Adrenal gland (tissue), 12 donors: ENCODE data around the gene PTPRU. TPM values are rescaled to one million over a fixed set of nuclear protein-coding genes. Genes with fewer than 3 reads are reported as not detected.

ENCODE experiments used
- DNase-seq, 7 donors: peaks; one replicate each; pipeline ENCODE4 v3.0.0-alpha.2; 2019 to 2020
- H3K27ac ChIP-seq, 5 donors: fragments of 200-600 bp; sonication (generic) in 4 of 5; 1 replicate in 3 of 5; 2 replicates in 2 of 5; pipeline versions ENCODE4 v1.5.1 to v1.8.0; 2016 to 2020; ENCODE audit warnings: mild to moderate bottlenecking in 1 of 5
- H3K27me3 ChIP-seq: fragments of 200-600 bp; 2 replicates; pipeline ENCODE4 v1.8.0; 2021
- H3K36me3 ChIP-seq, 2 donors: fragments of 200-600 bp; replicated peaks in 1 of 2; 1 replicate in 1 of 2; 2 replicates in 1 of 2; pipeline versions ENCODE4 v1.5.1 to v1.8.0; 2018 to 2022
- H3K4me1 ChIP-seq, 2 donors: fragments of 200-600 bp; replicated peaks in 1 of 2; 1 replicate in 1 of 2; 2 replicates in 1 of 2; pipeline versions ENCODE4 v1.5.1 to v1.8.0; 2018 to 2021
- H3K4me3 ChIP-seq, 4 donors: fragments of 200-600 bp; sonication (generic) in 3 of 4; one replicate each; pipeline ENCODE4 v1.5.1; 2016 to 2018
- H3K9me3 ChIP-seq, 3 donors: fragments of 200-600 bp; sonication (generic) in 1 of 3; replicated peaks in 1 of 3; 1 replicate in 2 of 3; 2 replicates in 1 of 3; pipeline versions ENCODE4 v1.5.1 to v1.8.0; 2016 to 2021
- CTCF ChIP-seq, 6 experiments: fragments of 450-650 bp in 4 of 6; fragments of 200-600 bp in 2 of 6; sonication (generic) in 1 of 6; IDR thresholded peaks; 1 replicate in 5 of 6; 2 replicates in 1 of 6; pipeline versions ENCODE4 v1.5.1 to v1.8.0; 2016 to 2021; ENCODE audit warnings: antibody characterized with exemption in 6 of 6, mild to moderate bottlenecking in 2 of 6, moderate library complexity in 1 of 6
- POLR2A ChIP-seq, 2 donors: fragments of 450-650 bp; IDR thresholded peaks; one replicate each; pipeline ENCODE4 v1.6.1; 2017; ENCODE audit warnings: antibody characterized with exemption in 2 of 2, mild to moderate bottlenecking in 2 of 2, moderate library complexity in 1 of 2
- WGBS, 4 donors: extraction: QIAGEN DNeasy Blood & Tissue Kit in 2 of 4; methylation state at CpG; one replicate each; pipeline versions ENCODE4 v1.1.5 to v1.1.7; 2013 to 2017; 5-methylcytosine and 5-hydroxymethylcytosine counted together
- intact Hi-C, 2 donors: fragments of 100-400 bp; cut with DNase I; formaldehyde crosslinking; loops; one replicate each; pipeline versions ENCODE4 v1.14.1 to v1.15.0; 2022 to 2023
- polyA plus RNA-seq, 3 donors: library from polyadenylated mRNA; stranded (reverse); fragments of 200-250 nt in 2 of 3; fragments of 350-450 nt in 1 of 3; fragmentation: Illumina TruSeq in 1 of 3; extraction: RNeasy Lipid Tissue Mini Kit (QIAGEN cat#74804) in 1 of 3; gene quantifications; one replicate each; pipeline ENCODE4 v1.2.3, GENCODE V29; 2013 to 2014
- total RNA-seq, 9 donors: library from RNA; depleted of rRNA in 4 of 9; stranded (reverse); fragments of >200 nt in 4 of 9; fragments of 120-200 nt in 1 of 9; fragmentation: NEBNext Ultra II Directional in 1 of 9; extraction: Animal tissue kit (Norgen Biotek cat#: 25700) in 1 of 9; gene quantifications; one replicate each; pipeline versions ENCODE4 v1.1.0 to v1.2.4, GENCODE V29; 2013 to 2023
- donor health status: healthy with polysubstance abuse.
- donor health status: Bipolar disorder and iron deficiency.
- donor health status: DM: yes; HTN: yes; CAD: no.
- donor health status: DM: no; HTN: no; CAD: no.
- donor health status: DM: no; HTN: no; CAD: no.
- donor health status: DM: yes; HTN: yes; CAD: no.

Gene PTPRU
- total and polyA plus RNA-seq, 12 donors, result 1.4 to 14.4 (median 6.7) TPM

GRCh38 chr1:29290414-29290985 lies 54.2 kb downstream of the PTPRU start:
- WGBS, 4 donors, result 81 to 96% (median 90%) methylated on average over 12 of the region's 12 CpGs
- no peak overlapping the region for H3K27ac ChIP-seq
- no peaks in the 10 kb centered on the region for H3K36me3 ChIP-seq
- no peaks in the 10 kb centered on the region for H3K9me3 ChIP-seq
- intact Hi-C loops, result no loop called here
- peaks cover 0 to 4% of the 10 kb centered on the region in 2 donors for H3K4me1 ChIP-seq
- DNase-seq, result no peak
- H3K4me3 ChIP-seq, result no peak overlapping the region
- no peak for TF ChIP-seq POLR2A (IDR thresholded peaks at IDR 0.05)
- no peak for TF ChIP-seq CTCF (IDR thresholded peaks at IDR 0.05)
- no peaks in the 10 kb centered on the region for H3K27me3 ChIP-seq

DNA sequence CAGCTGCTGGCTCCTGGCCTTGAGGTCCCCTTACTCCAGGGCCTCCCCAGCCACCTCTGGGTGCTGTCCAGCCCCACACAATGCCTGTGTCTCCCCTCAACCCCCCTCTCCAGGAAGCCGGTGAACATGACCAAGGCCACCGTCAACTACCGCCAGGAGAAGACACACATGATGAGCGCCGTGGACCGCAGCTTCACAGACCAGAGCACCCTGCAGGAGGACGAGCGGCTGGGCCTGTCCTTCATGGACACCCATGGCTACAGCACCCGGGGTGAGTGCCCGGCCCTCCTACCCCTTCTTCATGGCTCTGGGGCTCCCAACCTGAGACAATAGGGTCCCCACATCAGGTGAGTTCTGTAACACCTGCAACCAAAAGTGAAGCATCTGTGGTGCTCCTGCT lies 55.4 kb downstream of the PTPRU start:
- intact Hi-C loops, result no loop called here

GRCh38 chr1:29292344-29292743 lies 56.0 kb downstream of the PTPRU start:
- H3K36me3 ChIP-seq, result no peaks in the 10 kb centered on the region
- no peak for TF ChIP-seq POLR2A (IDR thresholded peaks at IDR 0.05)
- TF ChIP-seq CTCF (IDR thresholded peaks at IDR 0.05), result no peak
- H3K4me3 ChIP-seq, result no peak overlapping the region
- H3K27me3 ChIP-seq, result no peaks in the 10 kb centered on the region
- DNase-seq, result no peak
- no peaks in the 10 kb centered on the region for H3K9me3 ChIP-seq
- 69 to 86% (median 83%) methylated on average over 3 of the region's 3 CpGs for WGBS, 4 donors
- no peak overlapping the region for H3K27ac ChIP-seq
- no peaks in the 10 kb centered on the region for H3K4me1 ChIP-seq
- intact Hi-C loops, result no loop called here

More for the DNA sequence above, 55.4 kb downstream of the PTPRU start:
- Histone ChIP-seq H3K9me3 (no peaks in the 10 kb centered on the region), H3K4me3 (no peak overlapping the region), H3K27ac (no peak overlapping the region), H3K36me3 (no peaks in the 10 kb centered on the region), H3K27me3 (no peaks in the 10 kb centered on the region), H3K4me1 (no peaks in the 10 kb centered on the region)
- TF ChIP-seq POLR2A (IDR thresholded peaks at IDR 0.05) (no peak), CTCF (IDR thresholded peaks at IDR 0.05) (no peak)
- no peak for DNase-seq
- 87 to 92% (median 89%) methylated on average over 3 to 10 of the region's 10 CpGs for WGBS, 4 donors

GRCh38 chr1:29297450-29297849 lies 61.1 kb downstream of the PTPRU start:
- no peak for TF ChIP-seq POLR2A (IDR thresholded peaks at IDR 0.05)
- no peak for TF ChIP-seq CTCF (IDR thresholded peaks at IDR 0.05)
- WGBS, 4 donors, result 72 to 91% (median 81%) methylated on average over 5 of the region's 5 CpGs
- Histone ChIP-seq H3K4me1 (no peaks in the 10 kb centered on the region), H3K4me3 (no peak overlapping the region), H3K9me3 (no peaks in the 10 kb centered on the region), H3K27me3 (no peaks in the 10 kb centered on the region), H3K36me3 (no peaks in the 10 kb centered on the region), H3K27ac (no peak overlapping the region)
- no peak for DNase-seq
- intact Hi-C loops, result no loop called here
